C1 segment of cervical spinal cord (tissue), 14 donors: Measurements from ENCODE around the gene PSMB4.
A peak's percentile ranks its signal among the peaks of the same experiment; 100 is the strongest.
"Not testable (repeated sequence)": the region's sequence is repeated elsewhere in the genome, so short reads cannot be mapped to it uniquely, and the experiment has no call there.

Experiments
- DNase-seq, 14 donors: peaks; one replicate each; lab custom pipeline; 2025; lab: John Stamatoyannopoulos, UW

The PSMB4 gene

GRCh38 chr1:151399324-151400171, at the start of gene PSMB4:
Gene PSMB4 (plus strand): TSS chr1:151399573. CDS start chr1:151399588, 15 bp downstream.
- peak; percentile 11 to 89 (median 78) for DNase-seq

- DNase-seq: not testable (repeated sequence)
Observed at GRCh38 chr1:151350323-151350722, 49.0 kb upstream of the PSMB4 start.

GRCh38 chr1:151352021-151352718, 47.2 kb upstream of the PSMB4 start:
- no peak for DNase-seq

- no peak for DNase-seq
Observed at GRCh38 chr1:151356696-151357095, 42.7 kb upstream of the PSMB4 start.

GRCh38 chr1:151361883-151362282, 37.5 kb upstream of the PSMB4 start:
- DNase-seq: no peak

- no peak for DNase-seq
Observed at GRCh38 chr1:151362308-151363155, 36.8 kb upstream of the PSMB4 start.

- DNase-seq: no peak
Observed at GRCh38 chr1:151364996-151365395, 34.4 kb upstream of the PSMB4 start.

- peak in 4 of 14 donors; percentile 4 to 43 (median 14) for DNase-seq
Observed at GRCh38 chr1:151367658-151368392, 31.5 kb upstream of the PSMB4 start.

- DNase-seq: no peak
Observed at GRCh38 chr1:151368393-151369301, 30.7 kb upstream of the PSMB4 start.

- DNase-seq: no peak
Observed at GRCh38 chr1:151369302-151369610, 30.1 kb upstream of the PSMB4 start.

GRCh38 chr1:151369621-151370048, 29.7 kb upstream of the PSMB4 start:
- DNase-seq: no peak

GRCh38 chr1:151370211-151370911, 29.0 kb upstream of the PSMB4 start:
- peak in 4 of 14 donors; percentile 7 to 29 (median 24) for DNase-seq

- peak in 13 of 14 donors; percentile 8 to 73 (median 43) for DNase-seq
Observed at GRCh38 chr1:151371370-151372057, 27.9 kb upstream of the PSMB4 start.

- DNase-seq: peak in 12 of 14 donors; percentile 4 to 75 (median 48)
Observed at GRCh38 chr1:151372058-151372934, 27.1 kb upstream of the PSMB4 start, which contains the start of gene SELENBP1. Gene SELENBP1 (minus strand): TSS chr1:151372705. CDS start chr1:151372641, 64 bp downstream.

GRCh38 chr1:151373196-151373595, 26.2 kb upstream of the PSMB4 start:
- DNase-seq: peak in 2 of 14 donors; percentile 3 to 16

- DNase-seq: no peak
Observed at GRCh38 chr1:151377150-151377884, 22.1 kb upstream of the PSMB4 start.

- no peak for DNase-seq
Observed at GRCh38 chr1:151384584-151384983, 14.8 kb upstream of the PSMB4 start.
